ENCODE data around the gene FAT4.

FAT4 gene

DNA sequence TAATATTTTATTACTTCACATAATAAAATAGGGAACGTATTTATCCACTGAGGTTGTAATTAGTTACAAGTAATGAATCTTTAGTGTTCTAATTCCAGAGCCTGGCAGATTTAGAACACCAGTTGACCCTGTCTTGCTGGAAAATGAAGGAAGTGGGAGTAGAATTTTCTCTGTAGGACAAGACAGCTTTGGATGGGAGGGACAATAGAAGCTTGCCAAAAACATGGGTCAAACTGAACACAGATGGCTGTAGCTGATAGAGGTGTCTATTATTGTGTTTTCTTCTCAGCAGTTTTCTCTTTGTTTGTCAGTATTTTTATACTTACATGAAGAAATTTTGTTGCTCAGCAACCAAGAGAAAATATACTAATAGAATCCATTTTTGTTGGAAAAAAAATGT, 20.2 kb downstream of the FAT4 start:
- peaks cover 13% of the 10 kb centered on the region for H3K4me1 Mint-ChIP-seq
- H3K27me3 Mint-ChIP-seq (ENCODE audit: low read depth), result no peaks in the 10 kb centered on the region
- peak overlapping the region in 1 of 3 experiments; percentile 33 for H3K4me3 Mint-ChIP-seq
- peaks cover 4% of the 10 kb centered on the region for H3K36me3 Mint-ChIP-seq (ENCODE audit: low read depth)
- TF ChIP-seq CTCF (IDR thresholded peaks at IDR 0.05; ENCODE audit: unreplicated experiment in 3 of 3), result no peak
- no peaks in the 10 kb centered on the region for H3K9me3 Mint-ChIP-seq
- peak overlapping the region; percentile 61 to 81 (median 69) for H3K27ac Mint-ChIP-seq

- peaks cover 8% of the 10 kb centered on the region for H3K36me3 Mint-ChIP-seq (ENCODE audit: low read depth)
- H3K4me1 Mint-ChIP-seq, result peaks cover 13% of the 10 kb centered on the region
- H3K27ac Mint-ChIP-seq, result no peak overlapping the region
- no peak overlapping the region for H3K4me3 Mint-ChIP-seq
- no peak for TF ChIP-seq CTCF (IDR thresholded peaks at IDR 0.05; ENCODE audit: unreplicated experiment in 3 of 3)
- no peaks in the 10 kb centered on the region for H3K9me3 Mint-ChIP-seq
- no peaks in the 10 kb centered on the region for H3K27me3 Mint-ChIP-seq (ENCODE audit: low read depth)
Measured at GRCh38 chr4:125338814-125339213, 24.1 kb downstream of the FAT4 start.

DNA sequence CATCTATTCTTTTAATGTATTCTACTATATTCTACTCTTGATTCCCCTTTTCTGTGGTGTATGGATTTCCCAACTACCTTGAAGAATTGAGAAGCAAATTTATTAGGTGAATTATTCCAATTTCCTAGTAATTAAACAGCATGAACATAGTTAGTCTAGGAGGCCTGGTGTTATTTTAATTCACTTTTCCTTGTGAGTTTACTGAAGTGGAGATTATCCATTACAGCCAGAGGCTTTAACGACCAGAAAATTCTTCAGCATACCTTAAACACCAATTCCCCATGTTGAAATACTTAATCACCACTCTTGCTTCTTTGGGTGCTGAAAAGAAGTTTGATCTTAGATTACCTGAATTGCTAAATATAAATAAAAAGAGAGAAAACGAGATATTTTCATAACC, 29.4 kb downstream of the FAT4 start:
- TF ChIP-seq CTCF (IDR thresholded peaks at IDR 0.05; ENCODE audit: unreplicated experiment in 3 of 3), result no peak
- no peaks in the 10 kb centered on the region for H3K27me3 Mint-ChIP-seq (ENCODE audit: low read depth)
- peaks cover 8% of the 10 kb centered on the region for H3K4me1 Mint-ChIP-seq
- H3K4me3 Mint-ChIP-seq, result no peak overlapping the region
- H3K27ac Mint-ChIP-seq, result no peak overlapping the region
- H3K9me3 Mint-ChIP-seq, result no peaks in the 10 kb centered on the region
- peaks cover 4% of the 10 kb centered on the region for H3K36me3 Mint-ChIP-seq (ENCODE audit: low read depth)

DNA sequence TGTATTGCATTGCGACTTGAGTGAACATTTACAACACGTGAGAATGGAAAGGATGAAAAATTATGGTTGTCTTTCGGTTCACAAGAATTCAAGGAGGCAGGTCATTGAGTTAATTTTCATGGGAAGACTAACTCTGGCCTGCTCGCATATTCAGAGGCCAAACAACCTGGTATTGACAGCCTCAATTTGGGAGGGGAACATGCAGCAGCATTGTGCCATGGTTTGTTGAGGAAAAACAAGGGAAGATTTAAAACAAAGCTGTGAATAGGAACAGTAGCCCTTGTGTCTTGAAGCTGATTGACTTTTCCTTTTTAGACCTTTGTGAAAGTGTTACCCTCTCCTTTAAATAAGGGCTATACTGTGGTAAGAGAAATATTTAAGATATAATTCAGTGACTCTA, 31.9 kb downstream of the FAT4 start:
- no peaks in the 10 kb centered on the region for H3K27me3 Mint-ChIP-seq (ENCODE audit: low read depth)
- no peaks in the 10 kb centered on the region for H3K9me3 Mint-ChIP-seq
- no peak for TF ChIP-seq CTCF (IDR thresholded peaks at IDR 0.05; ENCODE audit: unreplicated experiment in 3 of 3)

DNA sequence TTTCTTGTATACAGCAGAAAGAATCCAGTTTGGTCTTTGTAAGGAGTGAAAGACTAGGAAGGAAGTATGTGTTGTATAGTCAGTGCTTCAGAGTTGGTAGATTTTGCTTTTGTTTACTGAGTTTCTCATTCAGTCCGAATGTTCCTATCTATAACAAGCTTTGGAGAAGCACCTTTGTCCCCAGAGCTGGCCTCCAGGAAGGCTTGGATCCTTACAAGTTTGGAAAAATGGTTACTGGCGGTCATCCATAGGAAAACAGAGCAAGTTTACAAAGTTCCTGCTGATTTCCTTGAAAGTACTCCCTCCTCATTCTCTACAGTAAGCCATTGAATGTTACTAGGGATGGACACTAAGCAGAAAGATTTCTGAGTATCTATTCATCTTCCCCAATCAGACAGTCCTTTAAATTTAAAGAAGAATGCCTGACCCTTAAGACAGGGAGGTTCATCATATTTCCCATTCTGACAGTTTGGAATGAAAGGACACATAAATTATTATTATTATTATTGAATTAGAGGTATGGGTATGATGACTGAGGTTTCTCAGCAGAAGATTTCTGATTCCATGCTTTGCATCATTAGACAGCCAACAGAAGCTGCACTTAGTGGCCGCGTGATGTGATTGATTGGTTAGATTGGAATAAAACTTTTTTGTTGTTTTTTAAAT, 35.8 kb downstream of the FAT4 start:
- H3K4me3 Mint-ChIP-seq, result no peak overlapping the region
- H3K36me3 Mint-ChIP-seq (ENCODE audit: low read depth), result peaks cover under 1% of the 10 kb centered on the region
- no peaks in the 10 kb centered on the region for H3K9me3 Mint-ChIP-seq
- peaks cover 9% of the 10 kb centered on the region for H3K4me1 Mint-ChIP-seq
- no peak overlapping the region for H3K27ac Mint-ChIP-seq
- no peaks in the 10 kb centered on the region for H3K27me3 Mint-ChIP-seq (ENCODE audit: low read depth)
- no peak for TF ChIP-seq CTCF (IDR thresholded peaks at IDR 0.05; ENCODE audit: unreplicated experiment in 3 of 3)

More for the DNA sequence above, 31.9 kb downstream of the FAT4 start:
- Mint-ChIP-seq H3K27ac (peak overlapping the region in 1 of 3 experiments; percentile 72), H3K4me3 (no peak overlapping the region), H3K4me1 (peaks cover 8% of the 10 kb centered on the region), H3K36me3 (ENCODE audit: low read depth) (no peaks in the 10 kb centered on the region)

DNA sequence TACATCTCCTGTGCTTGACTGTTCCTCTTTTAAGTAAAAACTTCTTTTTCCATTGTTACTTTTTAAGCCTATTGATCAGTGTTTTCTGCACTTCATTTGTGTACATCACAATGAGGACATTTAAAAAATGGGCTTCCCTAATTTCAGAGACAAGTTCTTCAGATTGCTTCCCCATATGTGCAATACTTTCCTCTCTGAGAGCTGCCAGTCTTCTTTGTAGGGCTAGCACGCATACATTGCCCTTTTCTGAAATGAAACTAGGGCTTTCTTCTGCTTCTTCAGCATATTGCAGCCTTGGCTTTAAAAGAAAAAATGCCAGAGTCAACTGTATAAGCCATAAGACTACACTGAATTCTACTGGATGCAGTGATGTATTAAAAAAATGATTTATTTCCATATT, 37.8 kb downstream of the FAT4 start:
- no peak overlapping the region for H3K27ac Mint-ChIP-seq
- no peak for TF ChIP-seq CTCF (IDR thresholded peaks at IDR 0.05; ENCODE audit: unreplicated experiment in 3 of 3)

More for the DNA sequence above, 37.8 kb downstream of the FAT4 start:
- Mint-ChIP-seq H3K4me1 (peaks cover 4% of the 10 kb centered on the region), H3K27me3 (ENCODE audit: low read depth) (no peaks in the 10 kb centered on the region), H3K36me3 (ENCODE audit: low read depth) (peaks cover 4% of the 10 kb centered on the region), H3K4me3 (no peak overlapping the region), H3K9me3 (no peaks in the 10 kb centered on the region)
